GM21360 (cell line): ENCODE results near the gene NME5.

Experiments
- ATAC-seq: cut with Tn5 transposase; IDR thresholded peaks from one replicate; pipeline ENCODE4 v1.9.1; 2021; ENCODE audit warnings: mild to moderate bottlenecking, moderate library complexity; ENCODE audit not compliant: unreplicated experiment

NME5 gene

GRCh38 chr5:138139781-138140090, 508 bp upstream of the NME5 start:
- no peak for ATAC-seq

GRCh38 chr5:138132543-138132942, 6.7 kb downstream of the NME5 start:
- ATAC-seq: no peak

GRCh38 chr5:138129347-138129746, 9.9 kb downstream of the NME5 start:
- no peak for ATAC-seq

GRCh38 chr5:138128334-138128733, 10.9 kb downstream of the NME5 start:
- no peak for ATAC-seq

- ATAC-seq: no peak
Measured at GRCh38 chr5:138115254-138115653, 24.0 kb downstream of the NME5 start.

- no peak for ATAC-seq
Measured at GRCh38 chr5:138111937-138112336, 27.3 kb downstream of the NME5 start.

GRCh38 chr5:138111181-138111580, 28.0 kb downstream of the NME5 start:
- no peak for ATAC-seq

- no peak for ATAC-seq
Measured at GRCh38 chr5:138110266-138110963, 28.8 kb downstream of the NME5 start.

- no peak for ATAC-seq
Measured at GRCh38 chr5:138109463-138110265, 29.6 kb downstream of the NME5 start.

- ATAC-seq: no peak
Measured at GRCh38 chr5:138107213-138107612, 32.0 kb downstream of the NME5 start.

- no peak for ATAC-seq
Measured at GRCh38 chr5:138105709-138106108, 33.5 kb downstream of the NME5 start.

- ATAC-seq: no peak
Measured at GRCh38 chr5:138103319-138103637, 36.0 kb downstream of the NME5 start.

- no peak for ATAC-seq
Measured at GRCh38 chr5:138102454-138103318, 36.5 kb downstream of the NME5 start.

- ATAC-seq: no peak
Measured at GRCh38 chr5:138096997-138097828, 42.0 kb downstream of the NME5 start.

- no peak for ATAC-seq
Measured at GRCh38 chr5:138096363-138096762, 42.9 kb downstream of the NME5 start.

GRCh38 chr5:138095100-138095907, 43.9 kb downstream of the NME5 start:
- no peak for ATAC-seq

GRCh38 chr5:138093036-138093435, 46.2 kb downstream of the NME5 start:
- no peak for ATAC-seq

- ATAC-seq: no peak
Measured at GRCh38 chr5:138092301-138092700, 46.9 kb downstream of the NME5 start.

GRCh38 chr5:138091685-138092084, 47.5 kb downstream of the NME5 start:
- no peak for ATAC-seq

GRCh38 chr5:138083702-138084101, 55.5 kb downstream of the NME5 start, which contains the start of gene WNT8A:
TSS of gene WNT8A (plus strand) at chr5:138084033. CDS start at chr5:138084128, 95 bp downstream.
- ATAC-seq: no peak
